ENCODE data around the gene CNIH3.

- TF ChIP-seq PATZ1 (CRISPR knock-in tag; IDR thresholded peaks at IDR 0.05; ENCODE audit: borderline replicate concordance) (no peak), ZFP3 (CRISPR knock-in tag; IDR thresholded peaks at IDR 0.05) (no peak), RARB (CRISPR knock-in tag; IDR thresholded peaks at IDR 0.05) (no peak), ZNF70 (CRISPR knock-in tag; IDR thresholded peaks at IDR 0.05) (no peak), BACH2 (CRISPR knock-in tag; IDR thresholded peaks at IDR 0.05; ENCODE audit: borderline replicate concordance) (no peak), ZC3H10 (CRISPR knock-in tag; IDR thresholded peaks at IDR 0.05) (no peak), ISL1 (CRISPR knock-in tag; IDR thresholded peaks at IDR 0.05) (no peak), GLIS3 (CRISPR knock-in tag; IDR thresholded peaks at IDR 0.05) (no peak), ZNF8 (CRISPR knock-in tag; IDR thresholded peaks at IDR 0.05) (no peak), ZFP30 (CRISPR knock-in tag; IDR thresholded peaks at IDR 0.05) (no peak), ESRRG (CRISPR knock-in tag; IDR thresholded peaks at IDR 0.05) (no peak), ARNTL (CRISPR knock-in tag; IDR thresholded peaks at IDR 0.05; ENCODE audit: borderline replicate concordance, low read depth) (no peak)
These were observed 119.0 kb downstream of the CNIH3 start for GRCh38 chr1:224735159-224735558.

All from SK-N-SH treated with all-trans-retinoic acid at 6 μM for 48 hours (cell line).